HEK293T (cell line): Measurements from ENCODE around the gene CACTIN.

Source experiments
- CTCF ChIA-PET: fragments of 350-600 bp; formaldehyde crosslinking; extraction: SDS; loops from one replicate; lab custom pipeline; 2021; ENCODE audit warnings: antibody characterized with exemption, inconsistent platforms; lab: Yijun Ruan, JAX
- POLR2A ChIA-PET: fragments of 350-600 bp; formaldehyde crosslinking; extraction: SDS; loops from one replicate; lab custom pipeline; 2020; ENCODE audit warnings: antibody characterized with exemption, inconsistent platforms; lab: Yijun Ruan, JAX
- DNase-seq: peaks from one replicate; pipeline ENCODE4 v3.0.0; 2012; ENCODE audit warnings: mixed read lengths; ENCODE audit errors: extremely low spot score
- ARNT ChIP-seq: fragments of 450-650 bp; IDR thresholded peaks from 2 replicates; pipeline ENCODE4 v1.6.1; 2017; ENCODE audit warnings: mild to moderate bottlenecking
- BHLHE40 ChIP-seq: fragments of 450-650 bp; IDR thresholded peaks from 2 replicates; pipeline ENCODE4 v1.6.1; 2016; ENCODE audit warnings: mild to moderate bottlenecking, moderate library complexity, borderline replicate concordance
- CTBP1 ChIP-seq: fragments of 450-650 bp; IDR thresholded peaks from 2 replicates; pipeline ENCODE4 v1.6.1; 2016; ENCODE audit warnings: borderline replicate concordance
- ELF4 ChIP-seq: fragments of 450-650 bp; IDR thresholded peaks from 2 replicates; pipeline ENCODE4 v1.6.1; 2017; ENCODE audit warnings: antibody characterized with exemption
- FOXA1 ChIP-seq: fragments of 450-650 bp; IDR thresholded peaks from 2 replicates; pipeline ENCODE4 v1.6.1; 2016; ENCODE audit warnings: mild to moderate bottlenecking
- FOXK2 ChIP-seq: fragments of 450-650 bp; IDR thresholded peaks from 2 replicates; pipeline ENCODE4 v1.6.1; 2016; ENCODE audit warnings: mild to moderate bottlenecking
- FOXM1 ChIP-seq: fragments of 450-650 bp; IDR thresholded peaks from 2 replicates; pipeline ENCODE4 v1.6.1; 2017; ENCODE audit warnings: mild to moderate bottlenecking, borderline replicate concordance
- HDGF ChIP-seq: fragments of 450-650 bp; IDR thresholded peaks from 2 replicates; pipeline ENCODE4 v1.6.1; 2017; ENCODE audit warnings: antibody characterized with exemption, borderline replicate concordance
- L3MBTL2 ChIP-seq: fragments of 450-650 bp; conservative IDR thresholded peaks from 2 replicates; pipeline ENCODE4 v1.6.1; 2016; ENCODE audit warnings: mild to moderate bottlenecking
- LEF1 ChIP-seq: fragments of 450-650 bp; IDR thresholded peaks from 2 replicates; pipeline ENCODE4 v1.6.1; 2017; ENCODE audit warnings: mild to moderate bottlenecking, borderline replicate concordance
- NFRKB ChIP-seq: fragments of 450-650 bp; IDR thresholded peaks from 2 replicates; pipeline ENCODE4 v1.6.1; 2016; ENCODE audit warnings: mild to moderate bottlenecking, moderate library complexity
- SP1 ChIP-seq: fragments of 450-650 bp; IDR thresholded peaks from 2 replicates; pipeline ENCODE4 v1.6.1; 2017
- SUZ12 ChIP-seq: fragments of 450-650 bp; IDR thresholded peaks from 2 replicates; pipeline ENCODE4 v1.6.1; 2016; ENCODE audit warnings: mild to moderate bottlenecking
- TARDBP ChIP-seq: fragments of 450-650 bp; IDR thresholded peaks from 2 replicates; pipeline ENCODE4 v1.6.1; 2016
- ZNF384 ChIP-seq: fragments of 450-650 bp; IDR thresholded peaks from 2 replicates; pipeline ENCODE4 v1.6.1; 2016
- TF ChIP-seq, protein P1 (sequence below): fragments of 450-650 bp; IDR thresholded peaks from 2 replicates; pipeline ENCODE4 v1.6.1; 2016

The CACTIN gene

DNA sequence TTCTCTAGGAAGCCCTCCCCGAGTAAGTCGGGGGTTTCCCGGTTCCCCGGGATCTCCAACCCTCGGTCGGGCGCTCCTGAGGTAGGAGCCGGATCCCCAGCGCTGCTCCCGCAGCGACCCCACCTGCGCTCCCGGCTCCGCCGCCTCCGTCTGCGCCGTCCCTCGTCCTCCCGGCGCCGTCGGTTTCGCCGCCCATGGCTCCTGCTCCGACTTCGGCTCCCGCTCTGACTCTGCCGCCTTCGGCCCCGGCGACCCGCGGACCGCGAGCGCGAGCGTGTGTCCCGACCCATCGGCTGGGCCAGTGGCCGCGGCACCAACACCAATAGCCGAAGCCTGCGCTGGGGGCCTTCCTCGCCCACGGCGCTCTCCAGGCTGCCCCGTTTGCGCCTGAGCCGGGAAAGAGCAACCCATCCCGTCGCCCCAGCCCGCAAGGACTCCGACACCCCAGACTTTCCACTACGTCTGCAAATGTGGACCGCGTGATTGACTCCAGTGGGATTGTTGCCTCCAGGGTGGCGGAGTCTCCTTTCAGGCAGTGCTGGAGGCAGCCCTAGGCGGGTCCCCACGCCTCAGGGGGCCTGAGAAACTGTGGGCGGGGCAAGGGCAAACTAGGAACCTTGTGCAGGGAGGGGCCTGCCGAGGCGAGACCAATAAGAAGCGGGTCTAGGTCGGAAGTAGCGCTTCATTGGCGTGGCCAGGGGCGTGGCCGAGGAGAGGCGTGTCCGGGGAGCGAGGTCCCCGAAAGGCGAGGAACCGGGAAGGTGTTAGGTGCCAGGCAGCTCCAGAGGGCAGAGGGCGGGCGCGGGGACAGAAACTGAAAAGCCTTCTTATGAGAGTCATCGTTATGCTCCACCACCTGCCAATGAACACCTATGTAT is at the start of gene CACTIN:
CACTIN (minus strand) TSS at position 318 of the 878 bp plus-strand sequence; CDS start at position 290, 28 bp downstream.
- TF ChIP-seq L3MBTL2 (peak; percentile 76), NFRKB (no peak), FOXK2 (no peak), ZNF384 (no peak), HDGF (no peak), SUZ12 (no peak), FOXM1 (peak; percentile 67; the same call in 1 of the 2 replicates), ELF4 (peak; percentile 67), LEF1 (no peak), SP1 (peak; percentile 70)
- TF ChIP-seq, protein P1, sequence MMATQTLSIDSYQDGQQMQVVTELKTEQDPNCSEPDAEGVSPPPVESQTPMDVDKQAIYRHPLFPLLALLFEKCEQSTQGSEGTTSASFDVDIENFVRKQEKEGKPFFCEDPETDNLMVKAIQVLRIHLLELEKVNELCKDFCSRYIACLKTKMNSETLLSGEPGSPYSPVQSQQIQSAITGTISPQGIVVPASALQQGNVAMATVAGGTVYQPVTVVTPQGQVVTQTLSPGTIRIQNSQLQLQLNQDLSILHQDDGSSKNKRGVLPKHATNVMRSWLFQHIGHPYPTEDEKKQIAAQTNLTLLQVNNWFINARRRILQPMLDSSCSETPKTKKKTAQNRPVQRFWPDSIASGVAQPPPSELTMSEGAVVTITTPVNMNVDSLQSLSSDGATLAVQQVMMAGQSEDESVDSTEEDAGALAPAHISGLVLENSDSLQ, result no peak

DNA sequence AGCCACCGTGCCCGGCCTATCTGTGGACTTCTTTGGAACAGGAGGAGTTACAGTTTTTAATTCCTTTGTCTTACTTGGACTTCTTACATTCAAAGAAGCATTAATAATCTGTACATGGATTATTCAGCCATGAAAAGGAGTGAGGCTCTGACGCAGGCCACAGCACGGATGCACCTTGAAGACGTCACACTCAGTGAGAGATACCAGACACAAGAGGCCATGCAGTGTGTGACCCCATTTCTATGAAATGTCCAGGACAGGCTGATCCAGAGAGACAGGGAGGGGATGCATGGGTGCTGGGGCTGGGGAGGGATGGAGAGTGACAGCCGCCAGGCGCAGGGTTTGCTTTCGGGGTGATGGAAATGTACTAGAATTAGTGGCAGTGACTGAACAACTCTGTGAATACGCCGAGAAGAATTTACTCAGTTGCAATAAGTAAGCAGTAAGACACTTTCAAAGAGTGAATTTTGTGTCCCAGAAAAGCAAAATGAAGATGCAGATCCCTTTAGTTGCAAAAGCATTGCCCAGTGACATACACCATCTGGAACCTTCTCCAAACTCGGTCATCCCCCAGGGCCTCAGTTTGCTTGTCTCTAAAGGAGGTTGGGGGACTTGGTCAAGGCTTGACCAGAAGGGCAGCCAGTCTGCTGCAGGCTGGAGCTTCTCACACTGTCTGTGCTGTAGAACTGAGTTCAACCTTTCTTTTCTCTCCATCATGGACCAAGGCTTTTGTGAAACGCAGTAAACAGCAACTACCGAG is 48.4 kb upstream of the CACTIN start:
- TF ChIP-seq FOXM1 (no peak), BHLHE40 (no peak), SUZ12 (no peak), TARDBP (no peak), HDGF (no peak), LEF1 (no peak), FOXK2 (no peak), L3MBTL2 (no peak), ELF4 (no peak), ARNT (no peak), FOXA1 (no peak), NFRKB (no peak), SP1 (no peak), ZNF384 (no peak), CTBP1 (no peak)
- TF ChIP-seq, protein P1, result no peak
- ChIA-PET POLR2A (no interaction called here), CTCF (no interaction called here)
- no peak for DNase-seq

More for the DNA sequence above, at the start of gene CACTIN:
- DNase-seq, result peak; percentile 100
- ChIA-PET CTCF (no interaction called here), POLR2A (no interaction called here)

DNA sequence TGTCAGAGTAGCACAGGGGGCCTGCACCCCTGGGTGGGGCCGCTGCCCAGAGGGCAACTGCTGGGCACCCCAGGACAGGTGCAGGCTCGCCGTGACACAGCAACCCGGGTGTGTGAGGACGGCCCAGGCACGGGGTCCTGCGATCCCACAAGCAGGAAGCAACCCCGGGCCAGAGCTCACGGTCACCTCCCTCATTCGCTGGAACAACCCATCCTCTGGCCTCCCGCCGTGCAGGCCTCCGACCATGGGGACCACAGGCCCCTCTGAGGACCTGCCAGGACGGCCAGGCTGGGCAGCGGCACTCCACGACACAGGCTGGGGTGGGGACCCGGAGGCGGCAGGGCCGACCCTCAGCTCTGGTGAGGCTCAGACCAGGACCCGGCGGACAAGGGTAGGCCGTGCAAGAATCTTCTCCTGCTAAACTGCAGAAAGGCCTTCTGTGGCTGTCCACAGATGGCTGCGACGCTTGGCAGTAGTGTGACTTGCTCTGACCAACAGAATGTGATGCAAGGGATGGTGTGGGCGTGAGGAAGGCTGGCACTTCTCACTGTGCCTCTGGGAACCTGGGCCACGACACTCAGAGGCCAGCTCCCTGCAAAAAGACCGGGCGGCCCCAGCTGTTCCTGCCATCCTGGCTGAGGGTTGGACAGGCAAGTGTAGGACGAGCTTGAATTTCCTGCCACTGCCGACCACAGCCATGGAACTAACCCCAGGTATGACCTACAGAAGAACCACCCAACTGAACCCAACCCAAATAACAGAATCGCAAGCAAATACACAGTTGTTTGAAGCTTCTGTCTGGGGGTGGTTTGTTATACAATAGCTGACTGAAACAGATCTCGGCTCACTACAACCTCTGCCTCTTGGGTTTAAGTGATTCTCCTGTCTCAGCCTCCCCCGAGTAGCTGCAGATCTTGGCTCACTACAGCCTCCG is 47.2 kb upstream of the CACTIN start:
- CTCF ChIA-PET, result no interaction called here
- no peak for TF ChIP-seq SP1
- no peak for TF ChIP-seq NFRKB
- TF ChIP-seq ZNF384, result no peak
- no peak for TF ChIP-seq FOXK2
- POLR2A ChIA-PET, result no interaction called here
- DNase-seq, result no peak

DNA sequence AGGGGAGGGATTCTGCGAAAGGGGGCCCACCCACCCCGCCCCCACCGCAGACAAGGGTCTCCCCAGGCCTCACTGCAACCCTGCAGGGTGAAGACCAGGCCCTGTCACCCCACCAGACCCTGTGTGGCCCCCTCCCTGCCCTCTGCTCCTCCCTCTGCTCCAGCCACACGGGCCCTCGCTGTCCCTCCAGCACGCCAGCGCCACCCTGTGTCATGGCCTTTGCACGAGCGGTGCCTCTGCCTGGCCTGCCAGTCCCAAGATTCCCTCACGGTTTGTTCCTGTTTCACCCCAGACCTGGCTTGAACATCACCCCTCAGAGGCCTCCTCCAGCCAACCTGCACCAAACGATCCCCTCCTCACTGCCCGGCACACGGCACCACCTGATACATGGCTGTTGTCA is 46.4 kb upstream of the CACTIN start:
- POLR2A ChIA-PET, result no interaction called here
- CTCF ChIA-PET, result no interaction called here
- no peak for DNase-seq

DNA sequence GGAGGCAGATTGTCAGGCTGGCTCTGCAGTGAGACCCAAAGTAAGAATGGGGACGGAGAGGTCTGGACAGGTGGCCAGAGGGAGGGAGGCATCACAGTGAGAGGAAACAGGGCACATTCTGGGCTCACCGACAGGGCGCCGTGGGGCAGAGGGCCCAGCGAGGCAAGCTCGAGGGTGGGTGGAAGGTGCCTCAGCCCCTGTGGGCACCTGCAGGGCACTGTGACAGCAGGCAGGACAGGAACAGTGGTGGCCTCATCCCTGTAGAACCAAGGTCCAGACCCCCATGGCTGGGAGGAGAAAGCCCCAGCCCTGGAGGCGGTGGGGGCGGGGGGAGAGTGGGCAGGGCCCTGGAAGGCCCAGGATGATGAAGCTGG is 46.0 kb upstream of the CACTIN start:
- POLR2A ChIA-PET, result no interaction called here
- DNase-seq, result no peak
- CTCF ChIA-PET, result no interaction called here

More for the DNA sequence above, 46.4 kb upstream of the CACTIN start:
- TF ChIP-seq FOXA1, result no peak
- no peak for TF ChIP-seq ELF4
- no peak for TF ChIP-seq NFRKB
- TF ChIP-seq FOXM1, result no peak
- TF ChIP-seq ARNT, result no peak
- no peak for TF ChIP-seq L3MBTL2
- no peak for TF ChIP-seq ZNF384
- TF ChIP-seq, protein P1, result no peak
- no peak for TF ChIP-seq SP1
- TF ChIP-seq CTBP1, result no peak
- TF ChIP-seq TARDBP, result no peak
- TF ChIP-seq BHLHE40, result no peak
- TF ChIP-seq HDGF, result no peak

More for the DNA sequence above, 46.0 kb upstream of the CACTIN start:
- no peak for TF ChIP-seq ZNF384
- no peak for TF ChIP-seq FOXK2
- no peak for TF ChIP-seq HDGF
- TF ChIP-seq TARDBP, result no peak
- no peak for TF ChIP-seq NFRKB
- TF ChIP-seq CTBP1, result no peak
- no peak for TF ChIP-seq L3MBTL2
- TF ChIP-seq FOXM1, result no peak
- TF ChIP-seq SUZ12, result no peak
- TF ChIP-seq ARNT, result no peak
- no peak for TF ChIP-seq BHLHE40
- no peak for TF ChIP-seq FOXA1
- no peak for TF ChIP-seq LEF1
- no peak for TF ChIP-seq ELF4
